Chondrocyte (in vitro differentiated cells): ENCODE results near the gene BPNT1. TPM values are rescaled to one million over a fixed set of nuclear protein-coding genes. Genes with fewer than 3 reads are reported as not detected.
"Not testable (repeated sequence)": the region's sequence is repeated elsewhere in the genome, so short reads cannot be mapped to it uniquely, and the experiment has no call there.

Experiments
- DNase-seq: peaks from one replicate; pipeline ENCODE4 v3.0.0; 2021; ENCODE audit warnings: mixed read lengths, low spot score
- H3K27ac Mint-ChIP-seq: one replicate; pipeline ENCODE4 v1.8.0; 2021; ENCODE audit warnings: mild to moderate bottlenecking, moderate library complexity, mixed read lengths; ENCODE audit not compliant: unreplicated experiment
- H3K27me3 Mint-ChIP-seq: 2 replicates; pipeline ENCODE4 v1.8.0; 2021; ENCODE audit warnings: low read depth, mixed read lengths
- H3K36me3 Mint-ChIP-seq: 2 replicates; pipeline ENCODE4 v1.8.0; 2021; ENCODE audit warnings: low read depth, mixed read lengths
- H3K4me1 Mint-ChIP-seq: 2 replicates; pipeline ENCODE4 v1.8.0; 2021; ENCODE audit warnings: low read depth, mild to moderate bottlenecking, mixed read lengths
- H3K4me3 Mint-ChIP-seq: one replicate; pipeline ENCODE4 v1.8.0; 2021; ENCODE audit warnings: mild to moderate bottlenecking, moderate library complexity, mixed read lengths; ENCODE audit not compliant: unreplicated experiment
- H3K9me3 Mint-ChIP-seq: 2 replicates; pipeline ENCODE4 v1.8.0; 2021; ENCODE audit warnings: low read depth, mixed read lengths
- CTCF ChIP-seq: fragments of 200-600 bp; sonication (generic); IDR thresholded peaks from 2 replicates; pipeline ENCODE4 v1.5.0; 2021; ENCODE audit warnings: antibody characterized with exemption, mild to moderate bottlenecking, moderate library complexity
- total RNA-seq: library from RNA; stranded (reverse); gene quantifications from 3 replicates; pipeline ENCODE4 v1.2.1, GENCODE V29; 2021

Gene BPNT1
- total RNA-seq, 1 donor from 2014 or later, result 16.3 TPM

GRCh38 chr1:220093361-220094015 lies 3.9 kb upstream of the BPNT1 start:
- Mint-ChIP-seq H3K27ac (no peak overlapping the region), H3K36me3 (peaks cover 7% of the 10 kb centered on the region), H3K9me3 (no peaks in the 10 kb centered on the region), H3K27me3 (no peaks in the 10 kb centered on the region), H3K4me3 (no peak overlapping the region), H3K4me1 (peaks cover 30% of the 10 kb centered on the region)
- no peak for DNase-seq
- peak; percentile 12 for TF ChIP-seq CTCF

DNA sequence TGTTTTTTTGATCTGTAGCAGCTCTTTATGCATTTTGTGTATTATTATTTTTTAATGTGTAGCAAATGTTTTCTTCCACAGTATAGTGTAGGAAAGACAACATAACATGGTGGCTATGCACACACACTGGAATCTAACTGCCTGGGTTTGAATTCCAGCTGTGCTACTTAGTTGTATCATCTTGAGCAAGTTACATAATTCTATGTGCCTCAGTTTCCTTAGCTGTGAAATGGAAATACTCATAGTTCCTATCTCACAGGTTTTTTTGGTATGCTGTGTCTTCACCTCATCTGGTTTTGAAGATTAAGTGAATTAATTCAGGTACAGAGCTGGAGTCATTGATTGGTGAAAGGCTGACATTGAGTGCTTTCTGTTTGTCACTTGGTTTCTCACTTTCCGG lies 3.1 kb upstream of the BPNT1 start:
- no peaks in the 10 kb centered on the region for H3K9me3 Mint-ChIP-seq
- H3K27ac Mint-ChIP-seq, result no peak overlapping the region
- DNase-seq, result no peak
- no peaks in the 10 kb centered on the region for H3K27me3 Mint-ChIP-seq
- H3K36me3 Mint-ChIP-seq, result peaks cover 3% of the 10 kb centered on the region
- peaks cover 30% of the 10 kb centered on the region for H3K4me1 Mint-ChIP-seq
- H3K4me3 Mint-ChIP-seq, result no peak overlapping the region
- TF ChIP-seq CTCF, result no peak

DNA sequence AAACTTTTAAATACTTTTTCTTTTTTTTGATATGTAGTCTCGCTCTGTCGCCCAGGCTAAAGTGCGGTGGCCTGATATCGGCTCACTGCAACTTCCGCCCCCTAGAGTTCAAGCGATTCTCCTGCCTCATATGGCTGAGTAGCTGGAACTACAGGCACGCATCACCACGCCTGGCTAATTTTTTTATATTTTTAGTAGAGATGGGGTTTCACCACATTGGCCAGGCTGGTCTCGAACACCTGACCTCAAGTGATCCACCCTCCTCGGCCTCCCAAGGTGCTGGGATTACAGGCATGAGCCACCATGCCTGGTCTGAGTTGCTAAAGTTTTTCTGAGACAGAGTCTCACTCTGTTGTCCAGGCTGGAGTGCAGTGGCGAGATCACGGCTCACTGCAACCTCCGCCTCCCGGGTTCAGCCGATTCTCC lies 3.3 kb downstream of the BPNT1 start:
- not testable (repeated sequence) for H3K4me3 Mint-ChIP-seq, H3K36me3 Mint-ChIP-seq, DNase-seq, H3K27me3 Mint-ChIP-seq, H3K9me3 Mint-ChIP-seq, H3K27ac Mint-ChIP-seq
- peaks cover 15% of the 10 kb centered on the region for H3K4me1 Mint-ChIP-seq
- TF ChIP-seq CTCF, result peak; percentile 39

GRCh38 chr1:220084460-220084859 lies 5.1 kb downstream of the BPNT1 start:
- H3K27me3 Mint-ChIP-seq, result no peaks in the 10 kb centered on the region
- H3K9me3 Mint-ChIP-seq, result no peaks in the 10 kb centered on the region
- peaks cover 5% of the 10 kb centered on the region for H3K4me1 Mint-ChIP-seq
- DNase-seq, result no peak
- H3K27ac Mint-ChIP-seq, result no peak overlapping the region
- H3K4me3 Mint-ChIP-seq, result no peak overlapping the region
- TF ChIP-seq CTCF, result no peak
- H3K36me3 Mint-ChIP-seq, result peaks cover 2% of the 10 kb centered on the region

DNA sequence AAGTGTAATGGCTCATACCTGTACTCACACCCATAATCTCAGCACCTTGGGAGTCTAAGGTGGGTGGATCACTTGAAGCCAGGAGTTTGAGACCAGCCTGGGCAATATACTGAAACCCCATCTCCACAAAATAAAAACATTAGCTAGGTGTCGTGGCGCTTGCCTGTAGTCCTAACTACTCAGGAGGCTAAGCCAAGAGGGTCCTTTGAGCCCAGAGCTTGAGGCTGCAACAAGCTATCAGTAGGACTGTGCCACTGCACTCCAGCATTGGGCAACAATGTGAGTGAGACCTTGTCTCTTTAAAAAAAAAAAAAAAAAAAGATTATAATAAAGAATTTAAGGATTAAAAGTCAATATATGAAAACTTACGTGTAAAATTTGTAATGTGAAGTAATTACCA lies 11.7 kb downstream of the BPNT1 start:
- H3K27ac Mint-ChIP-seq, result no peak overlapping the region
- no peaks in the 10 kb centered on the region for H3K9me3 Mint-ChIP-seq
- peaks cover 2% of the 10 kb centered on the region for H3K36me3 Mint-ChIP-seq
- peaks cover 5% of the 10 kb centered on the region for H3K4me1 Mint-ChIP-seq
- H3K27me3 Mint-ChIP-seq, result no peaks in the 10 kb centered on the region
- DNase-seq, result no peak
- TF ChIP-seq CTCF, result no peak
- no peak overlapping the region for H3K4me3 Mint-ChIP-seq
